Stimulated activated CD8-positive, alpha-beta memory T cell treated with anti-CD3 and anti-CD28 coated beads, Interleukin-7, amount 100 ng/mL, for 48 hours (primary cell): ENCODE measurements around the gene PDPN.
"Not testable (repeated sequence)": the region's sequence is repeated elsewhere in the genome, so short reads cannot be mapped to it uniquely, and the experiment has no call there.

Experiments used
- DNase-seq, 2 donors: peaks; one replicate each; pipeline ENCODE4 v3.0.0-alpha.2; 2020; ENCODE audit warnings: low read depth in 1 of 2; ENCODE audit errors: extremely low read depth in 1 of 2

The PDPN gene

GRCh38 chr1:13583595-13583965 lies at the start of gene PDPN:
Gene PDPN (plus strand): TSS chr1:13583832. CDS start chr1:13584034, 202 bp downstream.
- DNase-seq = no peak

- DNase-seq = no peak
These were observed 48.4 kb upstream of the PDPN start for GRCh38 chr1:13535227-13535626.

GRCh38 chr1:13536571-13536970 lies 47.1 kb upstream of the PDPN start:
- no peak for DNase-seq

- no peak for DNase-seq
These were observed 44.8 kb upstream of the PDPN start for GRCh38 chr1:13538832-13539231.

- DNase-seq = no peak
These were observed 43.9 kb upstream of the PDPN start for GRCh38 chr1:13539683-13540082.

- no peak for DNase-seq
These were observed 42.8 kb upstream of the PDPN start for GRCh38 chr1:13540866-13541265.

- DNase-seq = no peak
These were observed 42.0 kb upstream of the PDPN start for GRCh38 chr1:13541435-13542215.

- no peak for DNase-seq
These were observed 40.0 kb upstream of the PDPN start for GRCh38 chr1:13543451-13544220.

GRCh38 chr1:13544221-13544556 lies 39.4 kb upstream of the PDPN start:
- DNase-seq = no peak

GRCh38 chr1:13546791-13547190 lies 36.8 kb upstream of the PDPN start:
- DNase-seq = no peak

GRCh38 chr1:13548281-13548680 lies 35.4 kb upstream of the PDPN start:
- no peak for DNase-seq

- no peak for DNase-seq
These were observed 34.6 kb upstream of the PDPN start for GRCh38 chr1:13549021-13549420.

GRCh38 chr1:13549521-13549920 lies 34.1 kb upstream of the PDPN start:
- no peak for DNase-seq

GRCh38 chr1:13550663-13551062 lies 33.0 kb upstream of the PDPN start:
- DNase-seq = no peak

GRCh38 chr1:13554798-13555197 lies 28.8 kb upstream of the PDPN start:
- no peak for DNase-seq

- no peak for DNase-seq
These were observed 27.3 kb upstream of the PDPN start for GRCh38 chr1:13556224-13556764.

- DNase-seq = no peak
These were observed 23.1 kb upstream of the PDPN start for GRCh38 chr1:13560541-13560940.

GRCh38 chr1:13562981-13563380 lies 20.7 kb upstream of the PDPN start:
- DNase-seq = not testable (repeated sequence)

GRCh38 chr1:13564073-13564472 lies 19.6 kb upstream of the PDPN start:
- no peak for DNase-seq

GRCh38 chr1:13570435-13570834 lies 13.2 kb upstream of the PDPN start:
- DNase-seq = not testable (repeated sequence)

GRCh38 chr1:13570924-13571323 lies 12.7 kb upstream of the PDPN start:
- DNase-seq = no peak

GRCh38 chr1:13573586-13573985 lies 10.0 kb upstream of the PDPN start:
- DNase-seq = no peak
